ENCODE results near the gene PDCL2.

DNA sequence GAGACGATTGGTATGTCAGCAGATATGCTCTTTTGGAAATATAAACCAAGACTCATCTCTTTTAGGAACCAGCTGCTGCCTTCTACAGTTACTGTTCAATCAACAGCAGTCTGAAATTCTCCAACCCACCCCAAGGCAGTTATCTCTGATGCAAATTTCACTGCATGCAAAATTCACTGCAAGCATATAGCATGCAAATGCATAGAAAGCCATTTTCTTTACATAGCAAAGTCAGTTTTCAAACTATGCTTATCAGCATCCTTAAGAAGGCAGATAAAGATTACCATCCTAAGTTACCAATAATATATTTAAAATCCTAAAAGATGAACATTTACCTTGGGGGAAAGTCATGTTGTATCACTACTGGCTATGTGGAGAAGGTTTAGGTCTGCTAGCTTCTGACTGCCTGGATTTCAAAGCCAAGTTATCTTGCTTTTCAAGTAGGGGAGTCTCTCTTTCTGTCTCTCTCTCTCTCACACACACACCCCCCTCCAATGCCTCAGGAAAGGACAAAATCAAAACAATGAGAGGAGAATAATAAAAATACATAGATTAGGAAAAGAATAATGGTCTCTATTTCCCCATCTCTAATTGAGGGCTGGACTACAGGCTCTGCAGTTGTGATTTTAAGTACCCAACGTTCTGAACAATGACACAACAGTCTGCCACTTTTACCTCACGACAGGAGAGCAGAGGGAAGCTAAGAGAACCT lies 42.5 kb upstream of the PDCL2 start:
- TF ChIP-seq, protein P1, sequence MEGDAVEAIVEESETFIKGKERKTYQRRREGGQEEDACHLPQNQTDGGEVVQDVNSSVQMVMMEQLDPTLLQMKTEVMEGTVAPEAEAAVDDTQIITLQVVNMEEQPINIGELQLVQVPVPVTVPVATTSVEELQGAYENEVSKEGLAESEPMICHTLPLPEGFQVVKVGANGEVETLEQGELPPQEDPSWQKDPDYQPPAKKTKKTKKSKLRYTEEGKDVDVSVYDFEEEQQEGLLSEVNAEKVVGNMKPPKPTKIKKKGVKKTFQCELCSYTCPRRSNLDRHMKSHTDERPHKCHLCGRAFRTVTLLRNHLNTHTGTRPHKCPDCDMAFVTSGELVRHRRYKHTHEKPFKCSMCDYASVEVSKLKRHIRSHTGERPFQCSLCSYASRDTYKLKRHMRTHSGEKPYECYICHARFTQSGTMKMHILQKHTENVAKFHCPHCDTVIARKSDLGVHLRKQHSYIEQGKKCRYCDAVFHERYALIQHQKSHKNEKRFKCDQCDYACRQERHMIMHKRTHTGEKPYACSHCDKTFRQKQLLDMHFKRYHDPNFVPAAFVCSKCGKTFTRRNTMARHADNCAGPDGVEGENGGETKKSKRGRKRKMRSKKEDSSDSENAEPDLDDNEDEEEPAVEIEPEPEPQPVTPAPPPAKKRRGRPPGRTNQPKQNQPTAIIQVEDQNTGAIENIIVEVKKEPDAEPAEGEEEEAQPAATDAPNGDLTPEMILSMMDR (IDR thresholded peaks at IDR 0.05) = no peak
- TF ChIP-seq POLR2AphosphoS5 (IDR thresholded peaks at IDR 0.05) = no peak
- no peak for TF ChIP-seq POLR2A (IDR thresholded peaks at IDR 0.05)

Data from suprapubic skin (tissue), 4 donors.